ENCODE results near the gene PMPCA. TPM values are rescaled to one million over a fixed set of nuclear protein-coding genes. Genes with fewer than 3 reads are reported as not detected.
"Not testable (repeated sequence)": the region's sequence is repeated elsewhere in the genome, so short reads cannot be mapped to it uniquely, and the experiment has no call there.

PMPCA gene
- total RNA-seq, 8 experiments from 2014 or later, result 29.4 to 101 (median 46.4) TPM

- Histone ChIP-seq H3K27ac (no peak overlapping the region), H3K4me1 (replicated peaks in 1 of 2) (peaks cover 11 to 15% of the 10 kb centered on the region in 2 donors), H3K4me3 (no peak overlapping the region)
- in situ Hi-C loops (cut with MboI; ENCODE audit: low pct_unique_long_range_greater_than_20kb in 2 of 9, low sequenced_read_pairs in 9 of 9, unreplicated experiment in 9 of 9), result no loop called here
- no peak for ATAC-seq (replicated peaks in 6 of 8)
- 52 to 92% (median 80%) methylated on average over 1 to 9 of the region's 13 CpGs; no CpG with 5 or more reads in 3 of the 10 experiments for WGBS, 10 experiments
Observed at GRCh38 chr9:136402067-136402466, 8.4 kb upstream of the PMPCA start.

DNA sequence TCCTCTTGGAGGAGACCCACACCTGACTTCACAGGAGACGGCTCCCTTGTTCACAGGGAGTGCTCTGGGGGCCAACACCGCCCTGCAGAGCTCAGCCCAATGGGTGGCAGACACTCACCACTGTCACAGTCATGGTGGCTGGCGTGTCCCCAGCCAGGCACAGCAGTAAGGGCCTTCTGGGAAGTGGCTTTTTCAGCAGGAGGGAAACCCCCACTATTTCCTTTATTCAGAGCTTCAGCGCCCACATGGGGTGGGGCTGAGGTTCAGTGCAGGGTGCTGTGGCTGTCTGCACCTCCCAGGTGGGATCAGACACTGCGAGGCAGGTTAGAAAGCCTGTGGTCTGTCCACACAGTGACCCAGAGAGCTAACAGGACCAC is 6.9 kb upstream of the PMPCA start:
- no peak for ATAC-seq (replicated peaks in 6 of 8)

DNA sequence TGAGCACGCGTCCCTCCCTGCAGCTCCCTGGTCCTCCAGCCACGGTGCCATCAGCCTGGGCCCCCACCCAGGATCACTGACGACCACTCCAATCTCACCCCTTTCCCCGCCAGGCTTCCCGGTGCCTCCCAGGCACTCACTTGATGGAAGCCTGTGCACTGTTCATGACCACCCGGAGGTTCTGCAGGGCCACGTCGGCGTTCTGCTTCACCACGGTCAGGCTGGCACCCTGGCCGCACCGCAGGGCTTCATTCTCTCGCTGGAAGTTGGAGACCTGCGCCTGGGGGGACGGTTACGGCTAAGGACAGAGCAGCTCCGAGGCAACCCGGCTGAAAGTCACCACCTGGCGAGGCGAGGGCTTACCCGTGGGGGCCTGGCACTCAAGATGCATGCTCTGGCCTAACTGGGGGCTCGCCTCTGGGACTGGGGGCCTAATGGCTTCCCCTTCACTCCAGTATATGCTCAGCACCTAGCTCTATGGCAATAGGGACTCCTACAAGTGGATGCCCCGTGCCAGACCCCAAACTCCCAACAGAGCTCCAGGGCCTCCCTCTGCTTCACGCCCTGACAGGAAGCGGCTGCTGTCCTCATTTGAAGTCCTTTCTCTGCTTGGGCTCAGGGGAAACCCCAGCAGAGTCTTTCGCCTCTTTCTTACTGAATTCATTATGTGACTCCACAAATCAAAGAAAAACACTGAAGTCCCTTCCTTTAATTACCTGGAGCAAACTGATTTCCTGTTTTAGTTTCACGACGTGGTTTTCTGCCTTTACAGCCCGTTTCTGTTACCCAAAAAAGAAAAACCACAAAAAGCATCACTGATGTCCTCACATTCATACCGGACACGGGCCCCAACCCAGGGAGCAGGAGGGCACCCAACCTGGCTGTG is 6.3 kb upstream of the PMPCA start:
- Histone ChIP-seq H3K4me1 (replicated peaks in 1 of 2) (peaks cover 8 to 9% of the 10 kb centered on the region in 2 donors), H3K4me3 (no peak overlapping the region), H3K27ac (no peak overlapping the region)
- in situ Hi-C loops (cut with MboI; ENCODE audit: low pct_unique_long_range_greater_than_20kb in 2 of 9, low sequenced_read_pairs in 9 of 9, unreplicated experiment in 9 of 9), result no loop called here
- ATAC-seq (replicated peaks in 6 of 8), result no peak
- 89 to 100% (median 93%) methylated on average over 2 to 9 of the region's 32 CpGs; no CpG with 5 or more reads in 3 of the 10 experiments for WGBS, 10 experiments

More for the DNA sequence above, 6.9 kb upstream of the PMPCA start:
- Histone ChIP-seq H3K4me1 (replicated peaks in 1 of 2) (peaks cover 11 to 13% of the 10 kb centered on the region in 2 donors), H3K27ac (no peak overlapping the region), H3K4me3 (no peak overlapping the region)
- no CpG with 5 or more reads among the region's 5 CpGs for WGBS, 10 experiments
- in situ Hi-C loops (cut with MboI; ENCODE audit: low pct_unique_long_range_greater_than_20kb in 2 of 9, low sequenced_read_pairs in 9 of 9, unreplicated experiment in 9 of 9), result no loop called here

- H3K27ac ChIP-seq, result no peak overlapping the region
- no peak overlapping the region for H3K4me3 ChIP-seq
- H3K4me1 ChIP-seq (replicated peaks in 1 of 2), result peaks cover 12 to 14% of the 10 kb centered on the region in 2 donors
- 95 to 100% (median 100%) methylated on average over 1 to 8 of the region's 14 CpGs; no CpG with 5 or more reads in 5 of the 10 experiments for WGBS, 10 experiments
- in situ Hi-C loops (cut with MboI; ENCODE audit: low pct_unique_long_range_greater_than_20kb in 2 of 9, low sequenced_read_pairs in 9 of 9, unreplicated experiment in 9 of 9), result no loop called here
- no peak for ATAC-seq (replicated peaks in 6 of 8)
Observed at GRCh38 chr9:136404801-136405136, 5.7 kb upstream of the PMPCA start.

DNA sequence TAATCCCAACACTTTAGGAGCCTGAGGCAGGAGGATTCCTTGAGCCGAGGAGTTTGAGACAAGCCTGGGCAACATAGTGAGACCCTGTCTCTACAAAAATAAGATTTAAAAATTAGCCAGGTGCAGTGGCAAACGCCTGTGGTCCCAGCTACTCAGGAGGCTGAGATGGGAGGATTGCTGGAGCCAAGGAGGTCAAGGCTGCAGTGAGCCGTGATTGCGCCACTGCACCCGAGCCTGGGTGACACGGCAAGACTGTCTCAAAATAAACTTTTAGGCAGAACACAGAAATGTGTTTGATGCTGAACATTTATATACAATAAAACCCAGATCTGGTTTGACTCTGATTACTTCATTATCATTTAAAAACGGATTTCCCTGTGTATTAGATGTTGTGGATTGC is 5.0 kb upstream of the PMPCA start:
- 20 to 100% (median 67%) methylated on average over 1 to 6 of the region's 7 CpGs; no CpG with 5 or more reads in 1 of the 10 experiments for WGBS, 10 experiments
- Histone ChIP-seq H3K4me3 (no peak overlapping the region), H3K4me1 (replicated peaks in 1 of 2) (peaks cover 9 to 11% of the 10 kb centered on the region in 2 donors), H3K27ac (no peak overlapping the region)
- in situ Hi-C loops (cut with MboI; ENCODE audit: low pct_unique_long_range_greater_than_20kb in 2 of 9, low sequenced_read_pairs in 9 of 9, unreplicated experiment in 9 of 9), result no loop called here
- no peak for ATAC-seq (replicated peaks in 6 of 8)

GRCh38 chr9:136405904-136406303 is 4.6 kb upstream of the PMPCA start:
- WGBS, 10 experiments, result 95 to 100% (median 100%) methylated on average over 2 to 7 of the region's 10 CpGs; no CpG with 5 or more reads in 7 of the 10 experiments
- H3K4me1 ChIP-seq (replicated peaks in 1 of 2); H3K4me3 ChIP-seq; in situ Hi-C loops (cut with MboI; ENCODE audit: low pct_unique_long_range_greater_than_20kb in 2 of 9, low sequenced_read_pairs in 9 of 9, unreplicated experiment in 9 of 9); ATAC-seq (replicated peaks in 6 of 8); H3K27ac ChIP-seq: not testable (repeated sequence)

GRCh38 chr9:136407061-136407460 is 3.4 kb upstream of the PMPCA start:
- H3K27ac ChIP-seq; ATAC-seq (replicated peaks in 6 of 8); in situ Hi-C loops (cut with MboI; ENCODE audit: low pct_unique_long_range_greater_than_20kb in 2 of 9, low sequenced_read_pairs in 9 of 9, unreplicated experiment in 9 of 9); H3K4me3 ChIP-seq: not testable (repeated sequence)
- peaks cover 12 to 14% of the 10 kb centered on the region in 2 donors for H3K4me1 ChIP-seq (replicated peaks in 1 of 2)
- WGBS, 10 experiments, result 93 to 100% (median 96%) methylated on average over 5 to 16 of the region's 28 CpGs; no CpG with 5 or more reads in 7 of the 10 experiments

GRCh38 chr9:136407911-136408310 is 2.5 kb upstream of the PMPCA start:
- no peak overlapping the region for H3K4me3 ChIP-seq
- in situ Hi-C loops (cut with MboI; ENCODE audit: low pct_unique_long_range_greater_than_20kb in 2 of 9, low sequenced_read_pairs in 9 of 9, unreplicated experiment in 9 of 9), result no loop called here
- peaks cover 12 to 14% of the 10 kb centered on the region in 2 donors for H3K4me1 ChIP-seq (replicated peaks in 1 of 2)
- WGBS, 10 experiments, result 90 to 100% (median 100%) methylated on average over 1 to 5 of the region's 7 CpGs; no CpG with 5 or more reads in 6 of the 10 experiments
- H3K27ac ChIP-seq, result no peak overlapping the region
- ATAC-seq (replicated peaks in 6 of 8), result no peak

DNA sequence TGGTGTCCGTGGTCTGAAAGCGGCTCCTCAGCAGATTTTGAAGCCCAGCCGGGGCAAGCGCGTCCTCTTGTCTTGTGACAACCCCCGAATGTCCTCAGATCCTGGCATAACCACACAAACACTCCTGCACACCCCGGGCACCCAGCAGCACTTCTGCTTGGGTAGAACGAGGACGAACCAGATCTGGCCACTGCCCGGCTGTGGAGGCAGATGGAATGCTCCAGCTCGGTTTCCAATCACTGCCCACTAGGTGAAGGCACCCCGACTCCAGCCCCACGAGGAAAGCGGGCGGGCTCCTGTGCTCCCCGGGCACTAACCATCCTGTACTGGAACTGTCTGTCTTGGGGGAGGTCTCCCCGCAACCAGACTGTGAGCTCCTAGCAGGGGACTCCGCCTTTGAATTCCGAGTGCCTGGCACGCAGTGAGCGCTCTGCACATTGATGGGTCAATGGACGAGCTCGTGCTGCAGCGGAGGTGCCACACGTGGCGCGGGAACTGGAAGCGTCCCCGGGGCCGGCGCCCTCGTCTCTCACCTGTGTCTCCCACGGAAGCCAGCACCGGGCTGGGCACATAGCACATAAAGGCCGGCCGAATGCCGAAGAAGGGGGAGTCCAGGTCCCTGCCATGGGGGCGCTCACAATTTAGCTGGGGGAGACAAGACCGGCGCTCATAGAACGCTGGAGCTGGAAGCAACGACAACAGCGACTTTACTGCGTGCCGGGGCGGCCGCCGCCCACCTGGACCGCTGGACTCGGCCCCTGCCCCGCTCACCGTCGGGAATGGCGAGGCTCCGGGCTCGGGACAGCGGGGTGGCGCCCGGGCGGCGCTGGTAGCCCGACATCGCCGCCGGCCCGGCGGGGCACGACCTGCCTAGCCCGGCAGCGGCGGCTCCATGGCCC is 652 bp upstream of the PMPCA start:
- in situ Hi-C loops (cut with MboI; ENCODE audit: low pct_unique_long_range_greater_than_20kb in 2 of 9, low sequenced_read_pairs in 9 of 9, unreplicated experiment in 9 of 9), result no loop called here
- H3K4me3 ChIP-seq, result peak overlapping the region; percentile 71 to 98 (median 81)
- H3K27ac ChIP-seq, result peak overlapping the region; percentile 89 to 98
- peaks cover 12 to 14% of the 10 kb centered on the region in 2 donors for H3K4me1 ChIP-seq (replicated peaks in 1 of 2)
- peak; percentile 41 to 67 (median 57) for ATAC-seq (replicated peaks in 6 of 8)
- 0 to 52% (median 6%) methylated on average over 1 to 22 of the region's 71 CpGs; no CpG with 5 or more reads in 3 of the 10 experiments for WGBS, 10 experiments

GRCh38 chr9:136411378-136411777 is 920 bp downstream of the PMPCA start:
- in situ Hi-C loops (cut with MboI; ENCODE audit: low pct_unique_long_range_greater_than_20kb in 2 of 9, low sequenced_read_pairs in 9 of 9, unreplicated experiment in 9 of 9), result no loop called here
- ATAC-seq (replicated peaks in 6 of 8), result no peak
- Histone ChIP-seq H3K27ac (peak overlapping the region; percentile 89 to 98), H3K4me3 (peak overlapping the region; percentile 71 to 98 (median 81)), H3K4me1 (replicated peaks in 1 of 2) (peaks cover 12 to 14% of the 10 kb centered on the region in 2 donors)
- WGBS, 10 experiments, result 0 to 85% (median 44%) methylated on average over 1 to 4 of the region's 4 CpGs

GRCh38 chr9:136412962-136413361 is 2.5 kb downstream of the PMPCA start:
- no peak overlapping the region for H3K4me3 ChIP-seq
- H3K4me1 ChIP-seq (replicated peaks in 1 of 2), result peaks cover 12 to 14% of the 10 kb centered on the region in 2 donors
- no peak overlapping the region for H3K27ac ChIP-seq
- in situ Hi-C loops (cut with MboI; ENCODE audit: low pct_unique_long_range_greater_than_20kb in 2 of 9, low sequenced_read_pairs in 9 of 9, unreplicated experiment in 9 of 9), result no loop called here
- peak in 1 of 8 experiments; percentile 44 for ATAC-seq (replicated peaks in 6 of 8)
- 40 to 91% (median 72%) methylated on average over 1 to 6 of the region's 9 CpGs; no CpG with 5 or more reads in 2 of the 10 experiments for WGBS, 10 experiments

DNA sequence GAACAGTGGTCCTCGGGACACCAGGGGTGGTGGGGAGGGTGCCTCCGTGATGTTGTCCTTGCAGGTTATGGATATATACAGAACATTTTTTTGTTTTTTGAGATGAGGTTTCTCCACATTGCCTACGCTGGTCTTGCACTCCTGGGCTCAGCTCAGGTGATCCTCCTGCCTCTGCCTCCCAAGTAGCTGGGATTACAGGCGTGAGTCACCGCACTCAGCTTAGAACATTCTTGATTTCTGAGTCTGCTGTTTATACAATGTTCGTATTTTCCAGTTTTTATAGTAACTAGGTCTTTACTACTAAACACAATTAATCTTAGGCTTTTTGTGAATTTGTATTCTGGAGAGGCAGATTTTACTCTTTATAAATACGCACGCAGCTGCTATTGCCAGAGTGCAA is 6.0 kb downstream of the PMPCA start:
- H3K27ac ChIP-seq, result no peak overlapping the region
- in situ Hi-C loops (cut with MboI; ENCODE audit: low pct_unique_long_range_greater_than_20kb in 2 of 9, low sequenced_read_pairs in 9 of 9, unreplicated experiment in 9 of 9), result no loop called here
- H3K4me1 ChIP-seq (replicated peaks in 1 of 2), result peaks cover 3 to 6% of the 10 kb centered on the region in 2 donors
- ATAC-seq (replicated peaks in 6 of 8), result no peak
- WGBS, 10 experiments, result 83 to 100% (median 96%) methylated on average over 1 to 8 of the region's 8 CpGs; no CpG with 5 or more reads in 1 of the 10 experiments
- H3K4me3 ChIP-seq, result no peak overlapping the region

DNA sequence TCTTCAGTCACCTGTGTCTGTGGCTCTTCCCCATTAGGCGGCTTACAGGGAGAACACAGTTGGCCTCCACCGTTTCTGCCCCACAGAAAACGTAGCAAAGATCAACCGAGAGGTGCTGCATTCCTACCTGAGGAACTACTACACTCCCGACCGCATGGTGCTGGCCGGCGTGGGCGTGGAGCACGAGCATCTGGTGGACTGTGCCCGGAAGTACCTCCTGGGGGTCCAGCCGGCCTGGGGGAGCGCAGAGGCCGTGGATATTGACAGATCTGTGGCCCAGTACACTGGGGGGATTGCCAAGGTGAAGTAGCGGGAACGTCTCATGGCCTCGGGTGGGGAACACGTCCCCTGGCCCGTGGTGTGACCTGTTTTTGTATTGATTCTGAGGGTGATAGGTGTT is 6.5 kb downstream of the PMPCA start:
- in situ Hi-C loops (cut with MboI; ENCODE audit: low pct_unique_long_range_greater_than_20kb in 2 of 9, low sequenced_read_pairs in 9 of 9, unreplicated experiment in 9 of 9), result no loop called here
- peaks cover 0 to 1% of the 10 kb centered on the region in 2 donors for H3K4me1 ChIP-seq (replicated peaks in 1 of 2)
- ATAC-seq (replicated peaks in 6 of 8), result peak in 1 of 8 experiments; percentile 10
- 70 to 97% (median 92%) methylated on average over 2 to 19 of the region's 19 CpGs; no CpG with 5 or more reads in 3 of the 10 experiments for WGBS, 10 experiments
- no peak overlapping the region for H3K27ac ChIP-seq
- no peak overlapping the region for H3K4me3 ChIP-seq
